PFSK-1 (cell line): ENCODE results near the gene RANGAP1.

Experiments
- FOXP2 ChIP-seq: optimal IDR thresholded peaks from 2 replicates; pipeline ENCODE3; 2011; ENCODE audit warnings: borderline replicate concordance, control low read depth, inconsistent platforms; ENCODE audit not compliant: insufficient read depth; ENCODE audit errors: extremely low read length, extremely low read depth
- POLR2AphosphoS5 ChIP-seq: IDR thresholded peaks from 2 replicates; pipeline ENCODE4 v1.6.1; 2012; ENCODE audit warnings: low read depth, mild to moderate bottlenecking, control low read depth, low read length, moderate library complexity
- SIN3A ChIP-seq: IDR thresholded peaks from 2 replicates; pipeline ENCODE4 v1.6.1; 2012; ENCODE audit warnings: mild to moderate bottlenecking, low read length, moderate library complexity, borderline replicate concordance; ENCODE audit not compliant: insufficient read depth
- TAF1 ChIP-seq: IDR thresholded peaks from 2 replicates; pipeline ENCODE4 v1.6.1; 2012; ENCODE audit warnings: low read length, control low read depth, borderline replicate concordance; ENCODE audit not compliant: insufficient read depth
- TF ChIP-seq, protein P1 (sequence below), 2 experiments: IDR thresholded peaks; 2 replicates each; pipeline versions ENCODE4 v1.6.1 to v1.8.0; 2011 to 2012; ENCODE audit warnings: low read depth in 2 of 2, low read length in 2 of 2, control low read depth in 1 of 2, inconsistent platforms in 1 of 2, mild to moderate bottlenecking in 1 of 2, moderate library complexity in 1 of 2; ENCODE audit not compliant: insufficient read depth in 1 of 2

The RANGAP1 gene

DNA sequence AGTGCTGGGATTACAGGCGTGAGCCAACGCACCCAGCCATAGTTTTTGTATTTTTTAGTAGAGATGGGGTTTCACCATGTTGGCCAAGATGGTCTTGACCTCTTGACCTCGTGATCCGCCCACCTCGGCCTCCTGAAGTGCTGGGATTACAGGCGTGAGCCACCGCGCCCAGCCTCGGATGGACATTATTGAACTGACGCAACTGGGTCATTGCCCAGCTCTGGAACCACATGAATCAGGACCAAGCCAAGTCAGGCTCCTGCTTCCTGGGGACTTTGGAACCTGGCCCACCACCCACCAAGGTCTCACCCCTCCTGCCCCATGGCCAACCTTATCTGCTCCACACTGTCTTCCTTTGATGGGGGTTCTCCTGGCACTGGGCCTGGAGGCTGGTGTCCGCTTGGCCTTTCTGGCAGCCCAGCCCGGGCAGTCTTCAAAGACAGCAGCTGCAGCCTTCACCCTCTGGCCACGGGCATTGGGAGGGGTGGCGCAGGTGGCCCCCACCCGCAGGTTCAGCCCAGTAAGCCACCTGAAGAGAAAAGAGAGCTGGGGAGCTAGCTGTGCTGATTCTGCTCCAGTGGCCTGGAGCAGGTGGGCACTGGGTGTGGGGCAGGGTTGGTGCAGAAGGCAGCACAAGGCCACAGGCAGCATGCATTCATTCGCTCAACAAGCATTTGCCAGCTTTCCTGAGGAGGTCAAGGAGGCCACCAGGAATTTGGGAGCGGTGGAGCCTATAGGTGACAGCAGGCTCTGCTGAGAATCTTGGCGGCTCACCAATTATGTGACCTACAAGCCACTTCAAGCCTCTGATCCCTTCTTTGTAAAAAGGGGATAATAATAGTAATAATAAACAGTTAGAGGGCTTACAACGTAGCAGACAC lies 50.9 kb downstream of the RANGAP1 start:
- TF ChIP-seq POLR2AphosphoS5 = no peak
- no peak for TF ChIP-seq FOXP2
- TF ChIP-seq TAF1 = no peak
- TF ChIP-seq, protein P1, sequence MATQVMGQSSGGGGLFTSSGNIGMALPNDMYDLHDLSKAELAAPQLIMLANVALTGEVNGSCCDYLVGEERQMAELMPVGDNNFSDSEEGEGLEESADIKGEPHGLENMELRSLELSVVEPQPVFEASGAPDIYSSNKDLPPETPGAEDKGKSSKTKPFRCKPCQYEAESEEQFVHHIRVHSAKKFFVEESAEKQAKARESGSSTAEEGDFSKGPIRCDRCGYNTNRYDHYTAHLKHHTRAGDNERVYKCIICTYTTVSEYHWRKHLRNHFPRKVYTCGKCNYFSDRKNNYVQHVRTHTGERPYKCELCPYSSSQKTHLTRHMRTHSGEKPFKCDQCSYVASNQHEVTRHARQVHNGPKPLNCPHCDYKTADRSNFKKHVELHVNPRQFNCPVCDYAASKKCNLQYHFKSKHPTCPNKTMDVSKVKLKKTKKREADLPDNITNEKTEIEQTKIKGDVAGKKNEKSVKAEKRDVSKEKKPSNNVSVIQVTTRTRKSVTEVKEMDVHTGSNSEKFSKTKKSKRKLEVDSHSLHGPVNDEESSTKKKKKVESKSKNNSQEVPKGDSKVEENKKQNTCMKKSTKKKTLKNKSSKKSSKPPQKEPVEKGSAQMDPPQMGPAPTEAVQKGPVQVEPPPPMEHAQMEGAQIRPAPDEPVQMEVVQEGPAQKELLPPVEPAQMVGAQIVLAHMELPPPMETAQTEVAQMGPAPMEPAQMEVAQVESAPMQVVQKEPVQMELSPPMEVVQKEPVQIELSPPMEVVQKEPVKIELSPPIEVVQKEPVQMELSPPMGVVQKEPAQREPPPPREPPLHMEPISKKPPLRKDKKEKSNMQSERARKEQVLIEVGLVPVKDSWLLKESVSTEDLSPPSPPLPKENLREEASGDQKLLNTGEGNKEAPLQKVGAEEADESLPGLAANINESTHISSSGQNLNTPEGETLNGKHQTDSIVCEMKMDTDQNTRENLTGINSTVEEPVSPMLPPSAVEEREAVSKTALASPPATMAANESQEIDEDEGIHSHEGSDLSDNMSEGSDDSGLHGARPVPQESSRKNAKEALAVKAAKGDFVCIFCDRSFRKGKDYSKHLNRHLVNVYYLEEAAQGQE (IDR thresholded peaks at IDR 0.05; ENCODE audit: insufficient read depth in 1 of 2, low read depth in 2 of 2, low read length in 2 of 2) = no peak
- TF ChIP-seq SIN3A = no peak

DNA sequence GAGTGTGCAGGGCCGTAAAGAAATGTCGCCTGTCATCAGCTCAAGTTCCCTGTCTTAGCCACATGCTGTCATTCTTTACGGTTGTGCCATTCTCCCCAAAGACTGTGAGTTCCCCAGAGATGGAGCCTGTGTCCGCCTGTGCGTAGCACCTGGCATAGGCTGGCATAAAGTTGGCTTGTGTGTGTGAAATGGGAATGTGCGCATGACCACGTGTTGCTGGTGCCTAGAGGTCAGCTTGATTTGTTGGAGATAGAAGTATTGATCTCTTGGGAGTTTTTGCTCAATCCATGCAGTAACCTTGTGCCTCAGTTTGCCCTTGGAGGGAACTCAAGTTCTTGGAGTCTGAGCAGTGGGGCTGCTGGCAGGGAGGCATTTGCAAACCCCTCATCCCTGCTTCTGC lies 54.6 kb downstream of the RANGAP1 start:
- no peak for TF ChIP-seq POLR2AphosphoS5
- TF ChIP-seq TAF1 = no peak

DNA sequence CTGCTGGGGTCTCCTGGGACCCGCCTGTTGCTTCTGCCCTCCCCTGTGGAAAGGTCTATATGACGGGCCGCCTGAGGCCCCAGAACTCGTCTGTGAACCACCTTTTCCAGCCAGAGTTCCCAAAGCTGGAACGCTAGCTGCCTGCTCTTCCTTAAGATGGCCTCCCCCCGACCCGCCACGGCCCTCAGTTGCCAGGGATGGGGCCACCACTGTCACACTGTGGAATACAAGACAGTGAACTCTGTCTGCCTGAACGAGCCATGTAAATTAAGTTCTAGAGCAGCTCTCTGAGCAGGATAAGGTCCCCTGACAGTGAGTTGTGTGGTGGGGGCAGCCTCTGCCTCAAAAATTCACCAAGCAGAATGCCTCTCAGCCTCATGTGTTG lies 55.6 kb downstream of the RANGAP1 start:
- no peak for TF ChIP-seq TAF1
- TF ChIP-seq, protein P1 (IDR thresholded peaks at IDR 0.05; ENCODE audit: insufficient read depth in 1 of 2, low read depth in 2 of 2, low read length in 2 of 2) = no peak

DNA sequence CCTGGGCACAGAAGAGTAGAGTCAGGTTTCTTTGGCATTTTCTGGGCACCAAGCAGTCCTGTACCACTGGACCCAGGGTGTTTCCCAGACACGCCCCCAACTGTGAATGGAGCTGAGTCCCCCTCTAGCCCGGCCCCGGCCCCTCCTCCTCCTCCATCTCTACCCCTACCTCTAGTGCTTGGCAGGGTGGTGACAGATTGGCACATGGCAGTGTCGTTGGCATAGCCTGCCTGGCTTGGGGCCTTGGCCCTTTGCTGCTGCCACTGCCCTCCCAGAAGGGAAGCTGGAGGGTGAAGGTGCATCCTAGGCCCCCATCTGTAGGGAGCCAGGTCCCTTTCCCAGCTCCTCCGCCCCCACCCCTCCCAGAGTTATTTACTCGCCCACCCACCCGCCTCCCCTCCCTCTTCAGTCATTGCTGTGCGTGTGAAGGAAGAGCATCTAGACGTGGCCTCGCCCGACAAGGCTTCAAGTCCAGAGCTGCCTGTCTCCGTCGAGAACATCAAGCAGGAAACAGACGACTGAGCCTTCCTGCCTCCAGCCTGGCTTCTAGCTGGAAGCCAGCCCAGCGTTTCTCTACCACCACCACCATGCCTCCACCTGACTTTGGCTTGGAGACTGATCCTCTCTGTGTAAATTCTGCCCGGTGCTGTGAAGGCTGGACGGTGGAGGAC lies 56.1 kb downstream of the RANGAP1 start:
- TF ChIP-seq, protein P1 (IDR thresholded peaks at IDR 0.05; ENCODE audit: insufficient read depth in 1 of 2, low read depth in 2 of 2, low read length in 2 of 2) = no peak
- TF ChIP-seq POLR2AphosphoS5 = no peak
- no peak for TF ChIP-seq SIN3A
- TF ChIP-seq FOXP2 = no peak
- TF ChIP-seq TAF1 = no peak

DNA sequence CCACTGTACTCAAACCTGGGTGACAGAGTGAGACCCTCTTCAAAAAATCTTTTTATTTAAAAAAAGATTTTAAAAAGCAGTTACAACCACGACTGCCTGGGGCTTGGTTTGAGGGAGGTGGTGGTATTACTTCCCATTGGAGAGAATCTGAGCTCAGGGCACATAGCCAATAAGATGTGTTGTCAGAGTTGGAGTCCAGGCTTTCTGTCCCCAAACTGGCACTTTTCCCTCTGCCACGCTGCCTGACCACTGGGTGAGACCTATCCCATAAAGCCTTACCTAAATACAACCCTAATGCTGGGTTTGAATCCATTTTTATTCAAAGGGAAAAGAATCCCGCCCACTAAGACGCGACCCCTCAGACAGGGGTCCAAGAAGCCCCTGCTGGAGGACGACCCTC lies 56.8 kb downstream of the RANGAP1 start:
- TF ChIP-seq FOXP2 = no peak
- TF ChIP-seq, protein P1 (IDR thresholded peaks at IDR 0.05; ENCODE audit: insufficient read depth in 1 of 2, low read depth in 2 of 2, low read length in 2 of 2) = no peak
- TF ChIP-seq POLR2AphosphoS5 = no peak
- no peak for TF ChIP-seq TAF1
- TF ChIP-seq SIN3A = no peak
